Right lobe of liver (tissue), 4 donors: ENCODE results near the gene ZNF184.

ENCODE experiments used
- CTCF ChIP-seq, 4 donors: fragments of 200-600 bp in 3 of 4; fragments of 450-650 bp in 1 of 4; IDR thresholded peaks; one replicate each; pipeline versions ENCODE4 v1.5.1 to v1.8.0; 2016 to 2022; ENCODE audit warnings: antibody characterized with exemption in 4 of 4, mild to moderate bottlenecking in 2 of 4
- POLR2A ChIP-seq: fragments of 450-650 bp; IDR thresholded peaks from one replicate; pipeline ENCODE4 v1.6.1; 2017; ENCODE audit warnings: antibody characterized with exemption, mild to moderate bottlenecking
- donor health status: DM: no; HTN: no; CAD: no.
- donor health status: DM: no; HTN: no; CAD: no.
- donor health status: DM: no; HTN: yes; CAD: no.

DNA sequence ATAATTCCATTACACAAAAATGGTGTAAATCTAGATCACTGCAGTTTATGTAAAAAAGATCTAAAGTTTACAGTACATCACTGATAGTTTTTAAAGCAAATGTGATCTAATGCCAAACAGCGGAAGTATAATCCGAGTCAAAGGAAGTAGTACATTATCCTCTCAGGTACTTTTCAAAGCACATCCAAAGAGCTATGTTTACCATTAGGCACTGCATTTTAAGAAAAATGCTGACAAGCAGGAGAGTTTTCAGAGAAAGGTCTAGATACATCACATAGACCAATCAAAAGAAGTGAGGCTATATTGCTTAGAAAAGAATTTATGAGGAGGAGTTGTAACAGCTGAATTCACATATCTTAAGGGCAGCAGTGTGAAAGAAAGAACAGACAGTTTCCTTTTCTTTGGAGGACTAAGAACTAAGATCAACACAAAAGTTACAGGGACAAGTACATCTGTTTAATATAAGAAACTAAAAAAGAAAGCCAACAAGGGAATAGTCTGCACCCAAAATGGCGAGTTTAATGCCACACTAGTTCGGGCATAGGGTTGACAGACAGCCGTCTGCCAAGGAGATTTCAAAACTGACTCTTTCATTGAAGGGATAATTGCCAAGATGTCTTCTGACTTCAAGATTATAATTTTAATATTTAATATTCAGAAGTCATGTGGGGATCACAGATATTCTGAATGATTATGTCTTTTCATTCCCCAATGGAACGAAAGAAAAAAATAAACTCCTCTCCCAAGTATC lies 1.4 kb downstream of the ZNF184 start:
- TF ChIP-seq CTCF (IDR thresholded peaks at IDR 0.05) (no peak), POLR2A (no peak)
